GM12873 (cell line): ENCODE results near the gene IL1A.

Source experiments
- CTCF ChIP-seq: IDR thresholded peaks from 2 replicates; pipeline ENCODE4 v1.5.1; 2012; ENCODE audit warnings: low read depth, mild to moderate bottlenecking, moderate library complexity, low read length, control low read depth; ENCODE audit not compliant: insufficient read depth; ENCODE audit errors: missing control alignments

Gene IL1A

DNA sequence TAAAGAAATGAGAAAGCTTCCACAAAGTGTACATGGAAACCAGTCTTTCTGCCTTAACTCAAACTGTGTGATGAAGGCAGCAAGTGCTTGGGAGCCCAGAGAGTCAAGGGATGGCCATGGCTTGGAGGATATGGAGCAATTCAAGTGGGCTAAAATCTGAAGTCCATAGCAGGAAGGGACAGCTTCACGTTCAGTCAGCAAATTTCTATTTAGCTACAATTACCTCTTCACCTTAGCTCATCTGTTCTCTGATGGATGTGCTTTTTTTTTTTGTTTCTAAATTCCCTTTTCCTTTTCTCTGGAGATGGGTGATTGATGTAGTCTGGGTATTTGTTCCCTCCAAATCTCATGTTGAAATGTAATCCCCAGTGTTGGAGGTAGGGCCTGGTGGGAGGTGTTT, 4.9 kb upstream of the IL1A start:
- no peak for TF ChIP-seq CTCF

DNA sequence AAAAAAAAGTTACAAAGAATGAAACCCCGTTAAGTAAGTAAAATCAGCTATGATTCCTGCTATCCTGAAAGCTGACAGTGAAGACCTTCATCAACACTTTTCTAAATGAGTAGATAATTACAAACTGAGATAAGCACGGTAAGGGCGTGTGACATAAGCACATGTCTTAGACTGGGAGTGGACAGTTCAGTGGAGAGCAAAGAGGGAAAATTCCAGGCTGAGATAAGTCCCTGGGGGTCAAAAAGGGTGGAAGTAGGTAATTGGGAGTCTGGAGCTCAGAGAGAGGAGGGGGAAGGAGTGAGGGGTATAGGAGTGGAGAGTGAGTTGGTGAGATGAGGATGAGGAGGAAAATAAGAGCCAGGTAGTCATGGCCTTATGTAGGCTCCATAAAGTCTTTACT, 4.4 kb upstream of the IL1A start:
- no peak for TF ChIP-seq CTCF

DNA sequence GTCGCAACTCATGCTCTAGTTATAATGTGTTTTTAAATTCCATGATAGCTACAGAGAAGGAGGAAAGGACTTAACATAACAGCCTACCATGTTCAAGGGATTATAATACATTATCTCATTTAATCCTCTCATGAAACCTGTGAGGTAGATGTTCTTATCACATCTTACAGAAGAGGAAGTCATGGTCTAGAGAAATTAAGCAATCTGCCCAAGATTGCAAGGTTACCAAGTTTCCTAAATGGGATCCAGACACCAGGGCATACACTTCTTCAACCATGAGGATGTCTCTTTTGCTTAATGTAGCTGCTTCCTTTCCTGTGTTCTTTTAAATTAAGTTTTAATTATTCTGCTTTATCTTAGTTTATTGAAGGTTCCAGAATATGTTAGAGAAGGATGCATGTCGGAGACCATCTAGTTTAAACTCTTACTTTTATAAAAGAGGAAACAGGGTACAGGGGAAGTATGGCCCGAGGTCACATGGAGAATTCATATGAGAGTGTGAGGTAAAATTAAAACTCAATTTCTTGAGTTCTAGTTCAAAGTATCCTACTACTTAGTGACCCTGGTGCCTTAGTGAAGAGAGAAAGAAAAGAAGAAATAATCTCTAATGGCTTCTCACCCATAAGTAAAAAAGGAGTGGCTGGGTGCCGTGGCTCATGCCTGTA, 3.6 kb upstream of the IL1A start:
- TF ChIP-seq CTCF = no peak

- TF ChIP-seq CTCF = no peak
Measured at GRCh38 chr2:112787294-112787693, 3.0 kb upstream of the IL1A start.

GRCh38 chr2:112783187-112783714, 1.0 kb downstream of the IL1A start:
- no peak for TF ChIP-seq CTCF

DNA sequence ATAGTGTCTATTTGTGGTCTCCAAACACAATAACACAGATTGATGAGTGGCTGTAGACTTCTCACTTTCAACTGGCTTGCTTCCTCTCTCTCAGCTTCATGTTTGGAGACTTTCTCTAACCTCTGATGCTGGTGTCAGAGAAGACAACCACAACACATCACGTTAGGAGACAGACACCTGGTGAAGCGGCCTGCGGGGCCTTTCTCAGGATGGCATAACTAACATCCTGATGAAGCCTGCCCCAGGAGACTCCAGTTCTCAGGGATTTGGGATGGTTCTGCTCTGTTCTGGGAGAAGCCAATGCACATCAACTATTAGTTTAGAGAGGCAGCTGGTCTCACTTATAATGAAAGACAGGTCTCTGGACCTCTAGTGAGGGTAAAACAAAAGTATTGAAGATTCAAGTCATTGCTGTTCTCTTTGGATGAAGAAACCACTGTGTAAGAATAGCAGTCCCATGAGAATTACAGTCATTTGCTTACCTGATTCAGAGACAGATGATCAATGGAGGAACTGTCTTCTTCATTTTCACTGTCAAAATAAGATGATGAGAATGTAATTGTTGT, 2.0 kb downstream of the IL1A start:
- TF ChIP-seq CTCF = no peak

DNA sequence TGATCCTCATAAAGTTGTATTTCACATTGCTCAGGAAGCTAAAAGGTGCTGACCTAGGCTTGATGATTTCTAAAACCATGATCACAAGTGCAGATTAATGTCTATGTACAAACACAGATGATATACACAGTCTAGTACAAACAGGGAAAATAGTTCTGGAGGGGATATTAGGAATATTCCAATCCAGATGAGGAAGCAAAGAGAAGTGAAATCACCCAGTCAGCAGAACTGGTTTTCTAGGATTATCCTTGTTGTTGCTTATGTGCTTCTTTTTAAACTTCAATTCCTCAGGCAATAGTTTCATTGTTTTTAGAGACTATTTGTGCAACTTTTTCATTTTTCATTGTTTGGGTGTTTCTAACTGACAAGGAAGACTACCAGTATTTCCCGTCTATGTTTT, 4.7 kb downstream of the IL1A start:
- no peak for TF ChIP-seq CTCF
